ENCODE data around the gene BAX. TPM values are rescaled to one million over a fixed set of nuclear protein-coding genes. Genes with fewer than 3 reads are reported as not detected.

BAX gene
- total and polyA plus RNA-seq, 2 of the 13 experiments (the other 11 are each of a cell fraction or from before 2014, with no cell fraction given) = 139 to 176 TPM

DNA sequence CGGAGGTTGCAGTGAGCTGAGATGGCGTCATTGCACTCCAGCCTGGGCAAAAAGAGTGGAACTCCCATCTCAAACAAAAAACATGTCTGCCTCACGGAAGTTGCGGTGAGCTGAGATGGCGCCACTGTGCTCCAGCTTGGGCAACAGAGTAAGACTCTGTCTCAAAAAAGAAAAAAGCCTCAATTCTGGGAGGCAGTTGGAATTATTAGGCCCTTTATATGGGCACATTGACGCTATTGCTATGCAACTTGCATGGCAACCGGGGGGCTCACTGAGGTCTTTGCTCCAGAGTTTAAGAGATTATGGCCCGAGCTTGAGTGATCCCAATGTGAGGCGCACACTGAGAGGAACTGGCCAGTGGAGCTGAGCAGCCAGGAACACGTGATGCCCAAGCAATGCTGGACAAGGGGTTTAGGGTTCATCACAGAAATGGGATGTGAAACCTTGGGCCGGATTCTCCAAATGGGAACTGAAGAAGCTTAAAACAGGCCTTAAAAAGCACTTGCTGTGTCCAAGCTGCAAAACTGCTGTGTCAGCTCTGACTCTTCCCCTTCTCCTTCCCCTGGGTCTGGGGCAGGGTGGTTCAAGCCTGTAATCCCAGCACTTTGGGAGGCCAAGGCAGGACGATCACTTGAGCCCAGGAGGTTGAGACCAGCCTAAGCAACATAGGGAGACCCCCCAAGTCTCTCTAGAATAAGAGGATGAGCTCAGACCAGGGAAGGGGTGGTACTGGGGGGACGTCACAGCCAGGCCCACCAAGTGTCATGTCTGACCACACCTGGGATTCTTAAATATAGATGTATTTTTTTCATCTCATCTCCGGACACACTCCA is 12.9 kb downstream of the BAX start (continued):
- TF ChIP-seq, protein P1, sequence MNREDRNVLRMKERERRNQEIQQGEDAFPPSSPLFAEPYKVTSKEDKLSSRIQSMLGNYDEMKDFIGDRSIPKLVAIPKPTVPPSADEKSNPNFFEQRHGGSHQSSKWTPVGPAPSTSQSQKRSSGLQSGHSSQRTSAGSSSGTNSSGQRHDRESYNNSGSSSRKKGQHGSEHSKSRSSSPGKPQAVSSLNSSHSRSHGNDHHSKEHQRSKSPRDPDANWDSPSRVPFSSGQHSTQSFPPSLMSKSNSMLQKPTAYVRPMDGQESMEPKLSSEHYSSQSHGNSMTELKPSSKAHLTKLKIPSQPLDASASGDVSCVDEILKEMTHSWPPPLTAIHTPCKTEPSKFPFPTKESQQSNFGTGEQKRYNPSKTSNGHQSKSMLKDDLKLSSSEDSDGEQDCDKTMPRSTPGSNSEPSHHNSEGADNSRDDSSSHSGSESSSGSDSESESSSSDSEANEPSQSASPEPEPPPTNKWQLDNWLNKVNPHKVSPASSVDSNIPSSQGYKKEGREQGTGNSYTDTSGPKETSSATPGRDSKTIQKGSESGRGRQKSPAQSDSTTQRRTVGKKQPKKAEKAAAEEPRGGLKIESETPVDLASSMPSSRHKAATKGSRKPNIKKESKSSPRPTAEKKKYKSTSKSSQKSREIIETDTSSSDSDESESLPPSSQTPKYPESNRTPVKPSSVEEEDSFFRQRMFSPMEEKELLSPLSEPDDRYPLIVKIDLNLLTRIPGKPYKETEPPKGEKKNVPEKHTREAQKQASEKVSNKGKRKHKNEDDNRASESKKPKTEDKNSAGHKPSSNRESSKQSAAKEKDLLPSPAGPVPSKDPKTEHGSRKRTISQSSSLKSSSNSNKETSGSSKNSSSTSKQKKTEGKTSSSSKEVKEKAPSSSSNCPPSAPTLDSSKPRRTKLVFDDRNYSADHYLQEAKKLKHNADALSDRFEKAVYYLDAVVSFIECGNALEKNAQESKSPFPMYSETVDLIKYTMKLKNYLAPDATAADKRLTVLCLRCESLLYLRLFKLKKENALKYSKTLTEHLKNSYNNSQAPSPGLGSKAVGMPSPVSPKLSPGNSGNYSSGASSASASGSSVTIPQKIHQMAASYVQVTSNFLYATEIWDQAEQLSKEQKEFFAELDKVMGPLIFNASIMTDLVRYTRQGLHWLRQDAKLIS (CRISPR knock-in tag; IDR thresholded peaks at IDR 0.05) = no peak; the same call in 1 of the 2 replicates
- TF ChIP-seq HOXD1 (CRISPR knock-in tag; IDR thresholded peaks at IDR 0.05) (0 out of 2 replicates have a peak, but pooled peaks have one; percentile 57), SMAD9 (CRISPR knock-in tag; IDR thresholded peaks at IDR 0.05) (no peak), ZNF549 (CRISPR knock-in tag; IDR thresholded peaks at IDR 0.05) (no peak), HCFC1 (IDR thresholded peaks at IDR 0.05; ENCODE audit: low read depth, low read length) (no peak), MTA1 (CRISPR knock-in tag; IDR thresholded peaks at IDR 0.05; ENCODE audit: borderline replicate concordance) (no peak), ARNTL (CRISPR knock-in tag; IDR thresholded peaks at IDR 0.05) (no peak), FOXP1 (IDR thresholded peaks at IDR 0.05) (no peak), FOXP1 (CRISPR knock-in tag; IDR thresholded peaks at IDR 0.05) (peak; percentile 7; the same call in 1 of the 2 replicates), ZNF12 (CRISPR knock-in tag; IDR thresholded peaks at IDR 0.05) (no peak), ZNF180 (CRISPR knock-in tag; IDR thresholded peaks at IDR 0.05; ENCODE audit: borderline replicate concordance, low read depth) (no peak), ZNF17 (CRISPR knock-in tag; IDR thresholded peaks at IDR 0.05) (no peak), ZNF775 (CRISPR knock-in tag; IDR thresholded peaks at IDR 0.05; ENCODE audit: borderline replicate concordance) (no peak), NR2C2 (CRISPR knock-in tag; IDR thresholded peaks at IDR 0.05; ENCODE audit: borderline replicate concordance) (peak; percentile 54; the same call in 1 of the 2 replicates), FIP1L1 (IDR thresholded peaks at IDR 0.05; ENCODE audit: borderline replicate concordance, insufficient read depth, low read depth, low read length) (peak; percentile 97; the same call in 1 of the 2 replicates), SMYD3 (CRISPR knock-in tag; IDR thresholded peaks at IDR 0.05) (no peak)
- TF ChIP-seq, protein P2, sequence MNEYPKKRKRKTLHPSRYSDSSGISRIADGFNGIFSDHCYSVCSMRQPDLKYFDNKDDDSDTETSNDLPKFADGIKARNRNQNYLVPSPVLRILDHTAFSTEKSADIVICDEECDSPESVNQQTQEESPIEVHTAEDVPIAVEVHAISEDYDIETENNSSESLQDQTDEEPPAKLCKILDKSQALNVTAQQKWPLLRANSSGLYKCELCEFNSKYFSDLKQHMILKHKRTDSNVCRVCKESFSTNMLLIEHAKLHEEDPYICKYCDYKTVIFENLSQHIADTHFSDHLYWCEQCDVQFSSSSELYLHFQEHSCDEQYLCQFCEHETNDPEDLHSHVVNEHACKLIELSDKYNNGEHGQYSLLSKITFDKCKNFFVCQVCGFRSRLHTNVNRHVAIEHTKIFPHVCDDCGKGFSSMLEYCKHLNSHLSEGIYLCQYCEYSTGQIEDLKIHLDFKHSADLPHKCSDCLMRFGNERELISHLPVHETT (CRISPR knock-in tag; conservative IDR thresholded peaks at IDR 0.05) = 0 out of 2 replicates have a peak, but pooled peaks have one; percentile 46
- TF ChIP-seq, protein P3, sequence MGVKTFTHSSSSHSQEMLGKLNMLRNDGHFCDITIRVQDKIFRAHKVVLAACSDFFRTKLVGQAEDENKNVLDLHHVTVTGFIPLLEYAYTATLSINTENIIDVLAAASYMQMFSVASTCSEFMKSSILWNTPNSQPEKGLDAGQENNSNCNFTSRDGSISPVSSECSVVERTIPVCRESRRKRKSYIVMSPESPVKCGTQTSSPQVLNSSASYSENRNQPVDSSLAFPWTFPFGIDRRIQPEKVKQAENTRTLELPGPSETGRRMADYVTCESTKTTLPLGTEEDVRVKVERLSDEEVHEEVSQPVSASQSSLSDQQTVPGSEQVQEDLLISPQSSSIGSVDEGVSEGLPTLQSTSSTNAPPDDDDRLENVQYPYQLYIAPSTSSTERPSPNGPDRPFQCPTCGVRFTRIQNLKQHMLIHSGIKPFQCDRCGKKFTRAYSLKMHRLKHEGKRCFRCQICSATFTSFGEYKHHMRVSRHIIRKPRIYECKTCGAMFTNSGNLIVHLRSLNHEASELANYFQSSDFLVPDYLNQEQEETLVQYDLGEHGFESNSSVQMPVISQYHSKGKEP (CRISPR knock-in tag; IDR thresholded peaks at IDR 0.05) = no peak
- TF ChIP-seq, protein P4, sequence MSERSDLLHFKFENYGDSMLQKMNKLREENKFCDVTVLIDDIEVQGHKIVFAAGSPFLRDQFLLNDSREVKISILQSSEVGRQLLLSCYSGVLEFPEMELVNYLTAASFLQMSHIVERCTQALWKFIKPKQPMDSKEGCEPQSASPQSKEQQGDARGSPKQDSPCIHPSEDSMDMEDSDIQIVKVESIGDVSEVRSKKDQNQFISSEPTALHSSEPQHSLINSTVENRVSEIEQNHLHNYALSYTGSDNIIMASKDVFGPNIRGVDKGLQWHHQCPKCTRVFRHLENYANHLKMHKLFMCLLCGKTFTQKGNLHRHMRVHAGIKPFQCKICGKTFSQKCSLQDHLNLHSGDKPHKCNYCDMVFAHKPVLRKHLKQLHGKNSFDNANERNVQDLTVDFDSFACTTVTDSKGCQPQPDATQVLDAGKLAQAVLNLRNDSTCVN (CRISPR knock-in tag; IDR thresholded peaks at IDR 0.05; ENCODE audit: borderline replicate concordance) = no peak
- TF ChIP-seq, protein P5, sequence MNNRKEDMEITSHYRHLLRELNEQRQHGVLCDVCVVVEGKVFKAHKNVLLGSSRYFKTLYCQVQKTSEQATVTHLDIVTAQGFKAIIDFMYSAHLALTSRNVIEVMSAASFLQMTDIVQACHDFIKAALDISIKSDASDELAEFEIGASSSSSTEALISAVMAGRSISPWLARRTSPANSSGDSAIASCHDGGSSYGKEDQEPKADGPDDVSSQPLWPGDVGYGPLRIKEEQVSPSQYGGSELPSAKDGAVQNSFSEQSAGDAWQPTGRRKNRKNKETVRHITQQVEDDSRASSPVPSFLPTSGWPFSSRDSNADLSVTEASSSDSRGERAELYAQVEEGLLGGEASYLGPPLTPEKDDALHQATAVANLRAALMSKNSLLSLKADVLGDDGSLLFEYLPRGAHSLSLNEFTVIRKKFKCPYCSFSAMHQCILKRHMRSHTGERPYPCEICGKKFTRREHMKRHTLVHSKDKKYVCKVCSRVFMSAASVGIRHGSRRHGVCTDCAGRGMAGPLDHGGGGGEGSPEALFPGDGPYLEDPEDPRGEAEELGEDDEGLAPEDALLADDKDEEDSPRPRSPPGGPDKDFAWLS (CRISPR knock-in tag; IDR thresholded peaks at IDR 0.05; ENCODE audit: borderline replicate concordance) = no peak
